Prostate gland (tissue), 2 donors: ENCODE measurements around the gene PPAN.

Experiments used
- CTCF ChIP-seq, 4 experiments: fragments of 200-600 bp in 2 of 4; fragments of 450-650 bp in 2 of 4; sonication (generic) in 2 of 4; IDR thresholded peaks; 1 replicate in 3 of 4; 2 replicates in 1 of 4; pipeline ENCODE4 v1.5.1; 2016 to 2019; ENCODE audit warnings: antibody characterized with exemption in 4 of 4, mild to moderate bottlenecking in 2 of 4, moderate library complexity in 2 of 4
- POLR2AphosphoS5 ChIP-seq: sonication (generic); formaldehyde crosslinking; IDR thresholded peaks from one replicate; pipeline ENCODE4 v1.6.1; 2017; ENCODE audit warnings: antibody characterized with exemption

- no peak for TF ChIP-seq POLR2AphosphoS5
- TF ChIP-seq CTCF (IDR thresholded peaks at IDR 0.05): no peak
Measured at GRCh38 chr19:10079031-10079453, 27.1 kb upstream of the PPAN start.
